Trophoblast cell (in vitro differentiated cells and primary cell): ENCODE results near the gene GABRA5.

Experiments used
- DNase-seq, 2 donors: peaks; one replicate each; pipeline ENCODE4 v3.0.0-alpha.2; 2016
- H2AFZ ChIP-seq: 2 replicates; pipeline ENCODE4 v1.6.1; 2013; ENCODE audit warnings: low read length, moderate library complexity, mild to moderate bottlenecking; ENCODE audit not compliant: insufficient read depth, poor library complexity
- H2AK5ac ChIP-seq: 2 replicates; pipeline ENCODE4 v1.6.1; 2013; ENCODE audit warnings: mild to moderate bottlenecking, low read length
- H2BK120ac ChIP-seq: 2 replicates; pipeline ENCODE4 v1.6.1; 2013; ENCODE audit warnings: low read length, mild to moderate bottlenecking, moderate library complexity; ENCODE audit not compliant: insufficient read depth, poor library complexity
- H2BK12ac ChIP-seq: 2 replicates; pipeline ENCODE4 v1.6.1; 2013; ENCODE audit warnings: mild to moderate bottlenecking, low read length, moderate library complexity
- H2BK5ac ChIP-seq: 2 replicates; pipeline ENCODE4 v1.6.1; 2013; ENCODE audit warnings: low read length, low read depth, moderate library complexity, mild to moderate bottlenecking; ENCODE audit not compliant: poor library complexity
- H3K14ac ChIP-seq: 2 replicates; pipeline ENCODE4 v1.6.1; 2013; ENCODE audit warnings: mild to moderate bottlenecking, low read length
- H3K18ac ChIP-seq: 2 replicates; pipeline ENCODE4 v1.6.1; 2013; ENCODE audit warnings: mild to moderate bottlenecking, low read length
- H3K23ac ChIP-seq: 2 replicates; pipeline ENCODE4 v1.6.1; 2013; ENCODE audit warnings: low read length
- H3K27ac ChIP-seq: 2 replicates; pipeline ENCODE4 v1.5.1; 2013; ENCODE audit warnings: low read depth, mild to moderate bottlenecking, inconsistent platforms, low read length, moderate library complexity
- H3K27me3 ChIP-seq: 2 replicates; pipeline ENCODE4 v1.6.1; 2013; ENCODE audit warnings: inconsistent platforms, mild to moderate bottlenecking, low read length, moderate library complexity; ENCODE audit not compliant: insufficient read depth
- H3K36me3 ChIP-seq, 2 experiments: 1 replicate in 1 of 2; 2 replicates in 1 of 2; pipeline ENCODE4 v1.6.1; 2013; ENCODE audit warnings: low read length in 2 of 2, mild to moderate bottlenecking in 2 of 2, moderate library complexity in 1 of 2; ENCODE audit not compliant: insufficient read depth in 2 of 2, control insufficient read depth in 1 of 2
- H3K4ac ChIP-seq: 2 replicates; pipeline ENCODE4 v1.6.1; 2013; ENCODE audit warnings: low read depth, mild to moderate bottlenecking, low read length, moderate library complexity
- H3K4me1 ChIP-seq, 2 experiments: 1 replicate in 1 of 2; 2 replicates in 1 of 2; pipeline ENCODE4 v1.6.1; 2013; ENCODE audit warnings: low read length in 2 of 2, mild to moderate bottlenecking in 2 of 2, moderate library complexity in 1 of 2; ENCODE audit not compliant: insufficient read depth in 2 of 2, control insufficient read depth in 1 of 2
- H3K4me2 ChIP-seq: 2 replicates; pipeline ENCODE4 v1.6.1; 2013; ENCODE audit warnings: inconsistent platforms, mild to moderate bottlenecking, low read length, moderate library complexity
- H3K4me3 ChIP-seq: 2 replicates; pipeline ENCODE4 v1.5.1; 2013; ENCODE audit warnings: mild to moderate bottlenecking, low read depth, low read length, inconsistent platforms
- H3K79me1 ChIP-seq: one replicate; pipeline ENCODE4 v1.6.1; 2013; ENCODE audit warnings: low read length
- H3K79me2 ChIP-seq: 2 replicates; pipeline ENCODE4 v1.6.1; 2013; ENCODE audit warnings: low read length, mild to moderate bottlenecking; ENCODE audit not compliant: control insufficient read depth, insufficient read depth, poor library complexity
- H3K9ac ChIP-seq: 2 replicates; pipeline ENCODE4 v1.6.1; 2013; ENCODE audit warnings: mild to moderate bottlenecking, low read length
- H3K9me3 ChIP-seq: 2 replicates; pipeline ENCODE4 v1.6.1; 2013; ENCODE audit warnings: low read depth, mild to moderate bottlenecking, control low read depth, inconsistent platforms, low read length; ENCODE audit not compliant: insufficient read depth
- H4K12ac ChIP-seq: 2 replicates; pipeline ENCODE4 v1.6.1; 2013; ENCODE audit warnings: low read depth, mild to moderate bottlenecking, low read length, moderate library complexity
- H4K8ac ChIP-seq: 2 replicates; pipeline ENCODE4 v1.6.1; 2013; ENCODE audit warnings: low read depth, mild to moderate bottlenecking, low read length, moderate library complexity
- H4K91ac ChIP-seq: one replicate; pipeline ENCODE4 v1.6.1; 2013; ENCODE audit warnings: low read depth, mild to moderate bottlenecking, low read length, moderate library complexity
- WGBS: extraction: QIAGEN DNeasy Blood & Tissue Kit; methylation state at CpG from one replicate; pipeline ENCODE4 v1.1.7; 2013; ENCODE audit warnings: missing lambda C conversion rate; ENCODE audit not compliant: insufficient read length, insufficient coverage; ENCODE audit errors: extremely low coverage; 5-methylcytosine and 5-hydroxymethylcytosine counted together

GABRA5 gene

DNA sequence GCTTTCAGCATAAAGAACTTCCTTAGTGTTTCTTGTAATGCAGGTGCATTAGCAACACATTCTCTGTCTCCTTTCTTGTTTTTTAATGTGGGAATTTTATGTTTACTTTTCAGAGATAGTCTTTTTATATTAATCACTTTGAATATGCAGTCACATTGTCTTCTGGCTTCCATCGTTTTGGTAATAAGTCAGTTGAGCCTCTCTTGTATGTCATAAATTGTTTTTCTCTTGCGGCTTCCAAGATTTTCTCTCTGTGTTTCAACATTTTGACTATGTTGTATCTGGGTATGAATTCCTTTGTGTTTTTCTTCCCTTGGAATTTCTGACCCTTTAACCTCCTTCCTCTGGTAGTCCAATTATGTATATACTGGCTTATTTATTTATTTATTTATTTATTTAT lies 129.4 kb downstream of the GABRA5 start:
- Histone ChIP-seq H3K79me1 (no peaks in the 10 kb centered on the region), H4K12ac (no peak overlapping the region), H3K27ac (no peak overlapping the region), H3K4me3 (no peak overlapping the region), H4K8ac (no peak overlapping the region), H3K36me3 (no peaks in the 10 kb centered on the region), H3K9ac (no peak overlapping the region), H2BK120ac (no peak overlapping the region), H3K14ac (no peak overlapping the region), H3K4ac (no peak overlapping the region), H2AFZ (no peak overlapping the region), H3K4me1 (no peaks in the 10 kb centered on the region), H3K9me3 (peaks cover 2% of the 10 kb centered on the region), H2BK5ac (no peak overlapping the region), H4K91ac (no peak overlapping the region), H3K79me2 (no peaks in the 10 kb centered on the region), H3K23ac (no peak overlapping the region), H3K4me2 (no peak overlapping the region), H3K18ac (no peak overlapping the region), H3K27me3 (no peaks in the 10 kb centered on the region), H2BK12ac (no peak overlapping the region), H2AK5ac (no peak overlapping the region)
- no peak for DNase-seq
- no CpG with 5 or more reads among the region's 2 CpGs for WGBS
